Ascending aorta (tissue), 2 donors: ENCODE measurements around the gene RUNX1. TPM values are rescaled to one million over a fixed set of nuclear protein-coding genes. Genes with fewer than 3 reads are reported as not detected.

Experiments used
- DNase-seq, 2 donors: peaks; one replicate each; pipeline ENCODE4 v3.0.0-alpha.2; 2019; ENCODE audit warnings: low spot score in 2 of 2
- H3K27ac ChIP-seq, 2 donors: fragments of 200-600 bp; sonication (generic); one replicate each; pipeline ENCODE4 v1.5.1; 2016 to 2017; ENCODE audit warnings: mild to moderate bottlenecking in 1 of 2
- H3K27me3 ChIP-seq: fragments of 200-600 bp; sonication (generic); one replicate; pipeline ENCODE4 v1.5.1; 2017
- H3K36me3 ChIP-seq, 2 donors: fragments of 200-600 bp; sonication (generic); one replicate each; pipeline ENCODE4 v1.5.1; 2016
- H3K4me1 ChIP-seq, 2 donors: fragments of 200-600 bp; sonication (generic); one replicate each; pipeline ENCODE4 v1.5.1; 2016 to 2017; ENCODE audit warnings: mild to moderate bottlenecking in 1 of 2
- H3K4me3 ChIP-seq, 2 donors: fragments of 200-600 bp; sonication (generic); one replicate each; pipeline ENCODE4 v1.5.1; 2016 to 2017; ENCODE audit warnings: mild to moderate bottlenecking in 1 of 2
- H3K9me3 ChIP-seq, 2 donors: fragments of 200-600 bp; sonication (generic); one replicate each; pipeline ENCODE4 v1.5.1; 2016
- CTCF ChIP-seq, 3 experiments: fragments of 200-600 bp in 2 of 3; fragments of 450-650 bp in 1 of 3; sonication (generic) in 2 of 3; IDR thresholded peaks; one replicate each; pipeline ENCODE4 v1.5.1; 2016 to 2019; ENCODE audit warnings: antibody characterized with exemption in 3 of 3, mild to moderate bottlenecking in 1 of 3, moderate library complexity in 1 of 3
- intact Hi-C: fragments of 100-400 bp; cut with DNase I; formaldehyde crosslinking; loops from one replicate; pipeline ENCODE4 v1.15.1; 2023
- total RNA-seq: library from RNA; depleted of rRNA; stranded (reverse); fragments of >200 nt; gene quantifications from one replicate; pipeline ENCODE4 v1.1.0, GENCODE V29; 2016

Gene RUNX1
- total RNA-seq, 1 donor from 2014 or later: 16.3 TPM

DNA sequence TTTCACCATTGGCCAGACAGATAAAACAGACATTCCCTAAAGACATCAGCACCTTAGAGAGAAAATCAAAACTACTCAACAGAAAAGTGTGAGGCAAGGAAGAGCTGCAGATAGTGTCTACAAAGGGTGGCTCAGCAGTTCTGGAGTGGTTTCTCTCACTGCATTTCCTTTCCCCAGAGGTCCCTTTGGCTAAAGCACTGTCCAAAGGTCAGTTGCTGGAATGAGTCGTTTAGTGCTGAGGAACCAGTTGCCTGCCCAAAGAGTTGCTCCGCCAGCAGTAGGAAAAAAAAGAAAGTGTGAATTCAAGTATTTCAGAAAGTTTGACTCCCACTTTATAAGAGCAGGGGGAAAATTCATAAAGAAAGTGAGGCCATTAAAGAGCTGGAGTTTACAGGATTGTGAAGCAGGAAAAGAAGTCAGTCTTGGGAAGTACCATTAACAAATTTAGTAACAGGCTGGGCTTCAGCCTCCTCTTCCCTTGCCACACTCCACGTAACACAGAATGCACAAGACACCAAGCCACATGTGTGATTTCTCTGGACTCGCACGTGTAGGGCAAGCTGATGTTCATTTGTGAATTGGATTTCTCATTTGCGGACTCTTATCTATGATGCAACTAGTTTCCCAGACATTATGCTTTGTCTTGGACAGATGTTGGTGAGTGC, 122.2 kb downstream of the RUNX1 start:
- no peaks in the 10 kb centered on the region for H3K36me3 ChIP-seq
- DNase-seq: no peak
- TF ChIP-seq CTCF (IDR thresholded peaks at IDR 0.05): no peak
- intact Hi-C loops: no loop called here
- H3K27me3 ChIP-seq: no peaks in the 10 kb centered on the region
- H3K4me1 ChIP-seq: no peaks in the 10 kb centered on the region
- no peaks in the 10 kb centered on the region for H3K9me3 ChIP-seq
- no peak overlapping the region for H3K4me3 ChIP-seq
- H3K27ac ChIP-seq: no peak overlapping the region

GRCh38 chr21:34925597-34925996, 123.5 kb downstream of the RUNX1 start:
- no peak for TF ChIP-seq CTCF (IDR thresholded peaks at IDR 0.05)
- Histone ChIP-seq H3K36me3 (no peaks in the 10 kb centered on the region), H3K4me1 (no peaks in the 10 kb centered on the region), H3K4me3 (no peak overlapping the region), H3K27me3 (no peaks in the 10 kb centered on the region), H3K27ac (no peak overlapping the region), H3K9me3 (no peaks in the 10 kb centered on the region)
- no peak for DNase-seq
- intact Hi-C loops: no loop called here

- intact Hi-C loops: no loop called here
- TF ChIP-seq CTCF (IDR thresholded peaks at IDR 0.05): no peak
Observed at GRCh38 chr21:34924771-34925419, 124.2 kb downstream of the RUNX1 start.

GRCh38 chr21:34924194-34924593, 124.9 kb downstream of the RUNX1 start:
- no peak for TF ChIP-seq CTCF (IDR thresholded peaks at IDR 0.05)
- no peaks in the 10 kb centered on the region for H3K4me1 ChIP-seq
- no peak overlapping the region for H3K4me3 ChIP-seq
- no peaks in the 10 kb centered on the region for H3K27me3 ChIP-seq
- DNase-seq: no peak
- H3K9me3 ChIP-seq: no peaks in the 10 kb centered on the region
- no peaks in the 10 kb centered on the region for H3K36me3 ChIP-seq
- no peak overlapping the region for H3K27ac ChIP-seq
- intact Hi-C loops: no loop called here

More at GRCh38 chr21:34924771-34925419, 124.2 kb downstream of the RUNX1 start:
- Histone ChIP-seq H3K27ac (no peak overlapping the region), H3K9me3 (no peaks in the 10 kb centered on the region), H3K4me3 (no peak overlapping the region), H3K4me1 (no peaks in the 10 kb centered on the region), H3K27me3 (no peaks in the 10 kb centered on the region), H3K36me3 (no peaks in the 10 kb centered on the region)
- no peak for DNase-seq

GRCh38 chr21:34923626-34924025, 125.5 kb downstream of the RUNX1 start:
- H3K9me3 ChIP-seq: no peaks in the 10 kb centered on the region
- no peak overlapping the region for H3K27ac ChIP-seq
- no peaks in the 10 kb centered on the region for H3K36me3 ChIP-seq
- no peaks in the 10 kb centered on the region for H3K27me3 ChIP-seq
- no peak for DNase-seq
- intact Hi-C loops: no loop called here
- H3K4me3 ChIP-seq: no peak overlapping the region
- H3K4me1 ChIP-seq: no peaks in the 10 kb centered on the region
- no peak for TF ChIP-seq CTCF (IDR thresholded peaks at IDR 0.05)
